Ishikawa (cell line): Measurements from ENCODE around the gene ESPN.

ENCODE experiments used
- CREB1 ChIP-seq: IDR thresholded peaks from 2 replicates; pipeline ENCODE4 v1.6.1; 2012; ENCODE audit warnings: low read depth
- EGR1 ChIP-seq: IDR thresholded peaks from 2 replicates; pipeline ENCODE4 v1.6.1; 2012
- EP300 ChIP-seq: IDR thresholded peaks from 2 replicates; pipeline ENCODE4 v1.6.1; 2012; ENCODE audit warnings: borderline replicate concordance
- MAX ChIP-seq: IDR thresholded peaks from 2 replicates; pipeline ENCODE4 v1.6.1; 2012
- NFIC ChIP-seq: IDR thresholded peaks from 2 replicates; pipeline ENCODE4 v1.6.1; 2012
- RAD21 ChIP-seq: IDR thresholded peaks from 2 replicates; pipeline ENCODE4 v1.6.1; 2012; ENCODE audit warnings: low read depth
- TAF1 ChIP-seq: IDR thresholded peaks from 2 replicates; pipeline ENCODE4 v1.6.1; 2012; ENCODE audit warnings: low read depth, mild to moderate bottlenecking
- TCF12 ChIP-seq: IDR thresholded peaks from 2 replicates; pipeline ENCODE4 v1.6.1; 2012; ENCODE audit warnings: low read depth
- ZBTB7A ChIP-seq: IDR thresholded peaks from 2 replicates; pipeline ENCODE4 v1.6.1; 2012; ENCODE audit warnings: low read depth
- TF ChIP-seq, protein P1 (sequence below): IDR thresholded peaks from 2 replicates; pipeline ENCODE4 v1.6.1; 2012; ENCODE audit warnings: low read depth, mild to moderate bottlenecking

DNA sequence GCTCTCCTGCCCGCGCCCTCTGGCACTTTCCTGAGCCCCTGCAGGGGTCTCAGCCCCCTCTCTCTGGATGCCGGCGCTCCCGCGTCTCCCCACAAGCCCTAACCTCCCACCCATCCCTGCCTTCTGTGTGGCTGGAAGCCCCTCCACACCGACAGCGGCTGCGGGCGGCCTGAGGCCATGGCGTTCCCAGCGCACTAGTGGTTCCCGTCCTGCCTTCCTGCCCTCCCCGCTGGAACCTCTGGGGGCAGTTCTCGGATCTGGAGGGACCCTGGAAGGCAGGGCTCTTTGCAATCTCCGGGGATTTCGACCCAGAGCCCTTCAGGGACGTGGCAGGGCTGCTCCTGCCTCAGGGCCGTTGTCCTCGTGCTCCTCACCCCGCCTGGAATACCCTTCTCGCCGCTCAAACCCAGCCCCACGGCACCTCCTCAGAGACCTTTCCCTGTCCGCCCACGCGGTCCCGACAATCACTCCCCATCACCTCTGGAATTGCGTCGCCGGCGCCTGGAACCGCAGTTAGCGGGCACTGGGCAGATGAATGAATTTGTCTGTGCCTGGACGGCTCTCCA, 493 bp upstream of the ESPN start:
- TF ChIP-seq CREB1, result no peak
- no peak for TF ChIP-seq MAX
- TF ChIP-seq NFIC, result no peak
- 0 out of 2 replicates have a peak, but pooled peaks have one; percentile 63 for TF ChIP-seq ZBTB7A
- peak; percentile 92 for TF ChIP-seq EGR1
- no peak for TF ChIP-seq RAD21
- no peak for TF ChIP-seq TCF12
- no peak; the same call in 1 of the 2 replicates for TF ChIP-seq TAF1
- no peak for TF ChIP-seq EP300
- TF ChIP-seq, protein P1, sequence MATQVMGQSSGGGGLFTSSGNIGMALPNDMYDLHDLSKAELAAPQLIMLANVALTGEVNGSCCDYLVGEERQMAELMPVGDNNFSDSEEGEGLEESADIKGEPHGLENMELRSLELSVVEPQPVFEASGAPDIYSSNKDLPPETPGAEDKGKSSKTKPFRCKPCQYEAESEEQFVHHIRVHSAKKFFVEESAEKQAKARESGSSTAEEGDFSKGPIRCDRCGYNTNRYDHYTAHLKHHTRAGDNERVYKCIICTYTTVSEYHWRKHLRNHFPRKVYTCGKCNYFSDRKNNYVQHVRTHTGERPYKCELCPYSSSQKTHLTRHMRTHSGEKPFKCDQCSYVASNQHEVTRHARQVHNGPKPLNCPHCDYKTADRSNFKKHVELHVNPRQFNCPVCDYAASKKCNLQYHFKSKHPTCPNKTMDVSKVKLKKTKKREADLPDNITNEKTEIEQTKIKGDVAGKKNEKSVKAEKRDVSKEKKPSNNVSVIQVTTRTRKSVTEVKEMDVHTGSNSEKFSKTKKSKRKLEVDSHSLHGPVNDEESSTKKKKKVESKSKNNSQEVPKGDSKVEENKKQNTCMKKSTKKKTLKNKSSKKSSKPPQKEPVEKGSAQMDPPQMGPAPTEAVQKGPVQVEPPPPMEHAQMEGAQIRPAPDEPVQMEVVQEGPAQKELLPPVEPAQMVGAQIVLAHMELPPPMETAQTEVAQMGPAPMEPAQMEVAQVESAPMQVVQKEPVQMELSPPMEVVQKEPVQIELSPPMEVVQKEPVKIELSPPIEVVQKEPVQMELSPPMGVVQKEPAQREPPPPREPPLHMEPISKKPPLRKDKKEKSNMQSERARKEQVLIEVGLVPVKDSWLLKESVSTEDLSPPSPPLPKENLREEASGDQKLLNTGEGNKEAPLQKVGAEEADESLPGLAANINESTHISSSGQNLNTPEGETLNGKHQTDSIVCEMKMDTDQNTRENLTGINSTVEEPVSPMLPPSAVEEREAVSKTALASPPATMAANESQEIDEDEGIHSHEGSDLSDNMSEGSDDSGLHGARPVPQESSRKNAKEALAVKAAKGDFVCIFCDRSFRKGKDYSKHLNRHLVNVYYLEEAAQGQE, result no peak
